Liver (tissue), 9 donors: ENCODE data around the gene SF1. TPM values are rescaled to one million over a fixed set of nuclear protein-coding genes. Genes with fewer than 3 reads are reported as not detected.

Experiments used
- DNase-seq: peaks from one replicate; pipeline ENCODE4 v3.0.0-alpha.2; 2017; ENCODE audit warnings: low spot score
- H3K27ac ChIP-seq, 2 donors: one replicate each; pipeline ENCODE4 v1.7.0; 2013; ENCODE audit warnings: inconsistent platforms in 2 of 2, low read length in 2 of 2, control low read depth in 1 of 2, low read depth in 1 of 2, mild to moderate bottlenecking in 1 of 2
- H3K27me3 ChIP-seq, 4 donors: one replicate each; pipeline versions ENCODE4 v1.6.1 to v1.7.0; 2013; ENCODE audit warnings: low read length in 3 of 4, inconsistent platforms in 1 of 4, mild to moderate bottlenecking in 1 of 4, moderate library complexity in 1 of 4; ENCODE audit not compliant: control insufficient read depth in 4 of 4, insufficient read depth in 4 of 4
- H3K36me3 ChIP-seq, 4 donors: one replicate each; pipeline versions ENCODE4 v1.6.1 to v1.7.0; 2013; ENCODE audit warnings: low read length in 3 of 4, mild to moderate bottlenecking in 3 of 4, low read depth in 1 of 4, moderate library complexity in 1 of 4; ENCODE audit not compliant: control insufficient read depth in 4 of 4, insufficient read depth in 3 of 4
- H3K4me1 ChIP-seq, 4 donors: one replicate each; pipeline versions ENCODE4 v1.6.1 to v1.7.0; 2013; ENCODE audit warnings: low read length in 3 of 4, mild to moderate bottlenecking in 3 of 4, moderate library complexity in 1 of 4; ENCODE audit not compliant: control insufficient read depth in 4 of 4, insufficient read depth in 4 of 4
- H3K4me3 ChIP-seq, 3 donors: one replicate each; pipeline versions ENCODE4 v1.6.1 to v1.7.0; 2013; ENCODE audit warnings: low read length in 3 of 3, control low read depth in 1 of 3, low read depth in 1 of 3, mild to moderate bottlenecking in 1 of 3
- H3K9ac ChIP-seq, 2 donors: one replicate each; pipeline ENCODE4 v1.7.0; 2013; ENCODE audit warnings: low read length in 2 of 2, mild to moderate bottlenecking in 2 of 2, moderate library complexity in 2 of 2, control low read depth in 1 of 2, low read depth in 1 of 2
- H3K9me3 ChIP-seq, 4 donors: one replicate each; pipeline versions ENCODE4 v1.6.1 to v1.7.0; 2013; ENCODE audit warnings: low read length in 3 of 4; ENCODE audit not compliant: control insufficient read depth in 4 of 4
- GABPA ChIP-seq, 2 donors: IDR thresholded peaks in 1 of 2; conservative IDR thresholded peaks in 1 of 2; 2 replicates each; pipeline ENCODE4 v1.6.1; 2016; ENCODE audit warnings: antibody characterized with exemption in 2 of 2, mild to moderate bottlenecking in 1 of 2, moderate library complexity in 1 of 2
- RAD21 ChIP-seq, 2 donors: IDR thresholded peaks; 2 replicates each; pipeline ENCODE4 v1.6.1; 2016; ENCODE audit warnings: antibody characterized with exemption in 2 of 2, mild to moderate bottlenecking in 2 of 2
- RXRA ChIP-seq, 2 donors: IDR thresholded peaks; 2 replicates each; pipeline ENCODE4 v1.6.1; 2017 to 2018; ENCODE audit warnings: antibody characterized with exemption in 2 of 2, mild to moderate bottlenecking in 1 of 2
- TAF1 ChIP-seq: conservative IDR thresholded peaks from 2 replicates; pipeline ENCODE4 v1.6.1; 2016; ENCODE audit warnings: antibody characterized with exemption, mild to moderate bottlenecking
- YY1 ChIP-seq: IDR thresholded peaks from 2 replicates; pipeline ENCODE4 v1.6.1; 2016; ENCODE audit warnings: antibody characterized with exemption, mild to moderate bottlenecking
- WGBS: extraction: QIAGEN DNeasy Blood & Tissue Kit; methylation state at CpG from one replicate; pipeline ENCODE4 v1.1.7; 2013; 5-methylcytosine and 5-hydroxymethylcytosine counted together
- polyA plus RNA-seq, 2 donors: library from polyadenylated mRNA; stranded (reverse) in 1 of 2; unstranded in 1 of 2; fragments of 200-250 nt in 1 of 2; fragments of >200 nt in 1 of 2; fragmentation: Nextera tagmentation in 1 of 2; extraction: Ambion mirVana in 1 of 2; gene quantifications; one replicate each; pipeline versions ENCODE4 v1.2.1 to v1.2.3, GENCODE V29; 2013 to 2015
- total RNA-seq, 2 donors: library from RNA; depleted of rRNA; stranded (reverse); fragments of >200 nt; gene quantifications; one replicate each; pipeline ENCODE4 v1.2.3, GENCODE V29; 2014
- TF ChIP-seq, protein P1 (sequence below): IDR thresholded peaks from 2 replicates; pipeline ENCODE4 v1.6.1; 2016; ENCODE audit warnings: antibody characterized with exemption
- TF ChIP-seq, protein P2 (sequence below): IDR thresholded peaks from 2 replicates; pipeline ENCODE4 v1.6.1; 2016; ENCODE audit warnings: antibody characterized with exemption
- TF ChIP-seq, protein P3 (sequence below): fragments of 150-350 bp; IDR thresholded peaks from 2 replicates; pipeline ENCODE4 v1.5.1; 2017; ENCODE audit warnings: improper control_type of control experiment, low read depth, low read length; ENCODE audit not compliant: missing input control
- donor health status: healthy.
- donor health status: healthy.
- donor health status: healthy.
- donor health status: healthy.
- donor health status: healthy.

SF1 gene
- total and polyA plus RNA-seq, 4 donors: 44.9 to 135 (median 50.1) TPM

DNA sequence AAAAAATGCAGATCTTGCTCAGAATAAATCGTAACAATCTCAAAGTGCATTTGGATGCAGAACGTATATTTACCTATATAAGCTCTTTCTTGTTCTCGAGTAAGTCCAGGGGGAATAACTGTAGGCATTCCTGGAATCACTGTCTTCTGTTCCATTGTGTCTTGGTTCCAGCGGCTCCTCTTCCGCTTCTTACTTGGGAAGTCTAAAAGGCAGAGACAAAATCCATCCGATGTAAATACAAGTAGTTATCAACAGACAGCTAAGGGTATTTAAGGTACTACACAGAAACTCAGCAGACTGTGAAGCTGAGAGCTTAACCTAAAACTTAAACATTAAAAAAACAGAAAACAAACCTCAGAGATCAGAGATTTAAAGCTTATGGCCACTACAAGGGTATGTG is 1.9 kb downstream of the SF1 start:
- peaks cover 3 to 37% (median 20%) of the 10 kb centered on the region in 4 donors for H3K4me1 ChIP-seq
- H3K36me3 ChIP-seq: peaks cover 13 to 48% (median 40%) of the 10 kb centered on the region in 4 donors
- no peaks in the 10 kb centered on the region for H3K9me3 ChIP-seq
- 73% methylated on average over 6 of the region's 6 CpGs for WGBS
- TF ChIP-seq, protein P1, sequence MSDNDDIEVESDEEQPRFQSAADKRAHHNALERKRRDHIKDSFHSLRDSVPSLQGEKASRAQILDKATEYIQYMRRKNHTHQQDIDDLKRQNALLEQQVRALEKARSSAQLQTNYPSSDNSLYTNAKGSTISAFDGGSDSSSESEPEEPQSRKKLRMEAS: no peak
- no peaks in the 10 kb centered on the region for H3K27me3 ChIP-seq
- H3K9ac ChIP-seq: no peak overlapping the region
- H3K4me3 ChIP-seq: peak overlapping the region in 2 of 3 donors; percentile 93 to 100
- H3K27ac ChIP-seq: no peak overlapping the region
- no peak for DNase-seq

DNA sequence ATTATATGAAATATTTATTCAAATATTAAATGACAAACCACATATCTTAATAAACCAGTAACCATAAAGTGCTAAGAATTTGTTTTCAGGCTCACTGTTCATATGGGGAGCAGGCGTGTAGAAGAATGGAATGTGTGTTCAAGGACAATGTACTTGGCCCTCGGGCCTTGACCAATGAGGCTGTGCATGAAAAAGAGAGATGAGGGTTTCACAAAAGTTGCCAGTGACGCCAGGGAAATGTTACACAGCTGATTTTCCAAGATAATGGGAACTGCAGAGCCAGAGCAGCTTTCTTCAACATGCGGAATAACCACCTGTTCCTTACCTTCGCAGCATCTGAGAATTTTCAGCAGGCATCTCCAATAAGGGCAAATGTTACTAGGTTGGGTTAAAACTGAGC is 4.2 kb downstream of the SF1 start:
- H3K4me3 ChIP-seq: no peak overlapping the region
- H3K27ac ChIP-seq: no peak overlapping the region
- no peak overlapping the region for H3K9ac ChIP-seq
- WGBS: 84% methylated on average over 5 of the region's 5 CpGs
- peaks cover 22 to 70% (median 63%) of the 10 kb centered on the region in 4 donors for H3K36me3 ChIP-seq
- no peaks in the 10 kb centered on the region for H3K27me3 ChIP-seq
- peaks cover 3 to 33% (median 20%) of the 10 kb centered on the region in 4 donors for H3K4me1 ChIP-seq
- no peaks in the 10 kb centered on the region for H3K9me3 ChIP-seq
- TF ChIP-seq RXRA (IDR thresholded peaks at IDR 0.05) (no peak), GABPA (IDR thresholded peaks at IDR 0.05 in 1 of 2, conservative IDR thresholded peaks at IDR 0.05 in 1 of 2) (no peak), TAF1 (no peak)
- DNase-seq: no peak

DNA sequence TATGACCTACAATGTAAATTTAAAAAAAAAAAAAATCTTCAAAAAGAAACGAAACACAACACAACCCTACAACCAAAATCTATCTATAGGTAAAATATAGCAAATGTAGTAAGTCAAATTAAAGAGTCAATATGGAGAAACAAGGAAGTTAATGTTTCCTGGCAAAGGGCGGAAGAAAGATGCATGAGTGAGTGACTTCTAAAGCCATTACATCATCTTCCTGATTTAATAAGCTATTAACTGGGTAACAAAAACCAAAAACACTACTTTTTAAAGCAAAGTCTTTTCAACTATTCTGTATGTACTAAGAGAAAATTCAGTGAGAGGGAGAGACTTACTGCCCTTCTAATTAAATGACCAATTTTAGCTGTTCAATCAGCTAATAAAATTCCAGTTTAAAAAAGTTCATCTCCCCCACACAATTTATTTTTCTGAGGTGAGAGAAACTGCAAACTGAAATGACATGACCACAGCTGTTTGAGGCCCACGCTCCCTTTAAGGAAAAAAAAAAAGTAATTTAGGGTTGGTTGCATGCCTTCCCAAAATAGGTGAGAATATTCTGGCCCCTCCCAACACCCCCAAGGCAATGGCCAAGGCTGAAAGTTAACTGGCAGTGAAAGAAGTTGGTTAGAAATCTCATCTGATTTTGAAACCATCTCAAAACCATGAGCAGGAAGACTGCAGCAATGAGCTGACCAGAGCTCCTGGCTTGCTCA is 5.9 kb downstream of the SF1 start:
- Histone ChIP-seq H3K27ac (peak overlapping the region in 1 of 2 donors; percentile 8), H3K4me3 (no peak overlapping the region), H3K27me3 (no peaks in the 10 kb centered on the region), H3K9ac (no peak overlapping the region), H3K9me3 (no peaks in the 10 kb centered on the region), H3K4me1 (peaks cover 3 to 33% (median 20%) of the 10 kb centered on the region in 4 donors), H3K36me3 (peaks cover 35 to 87% (median 80%) of the 10 kb centered on the region in 4 donors)
- 73% methylated on average over 3 of the region's 3 CpGs for WGBS
- no peak for DNase-seq
- TF ChIP-seq, protein P2, sequence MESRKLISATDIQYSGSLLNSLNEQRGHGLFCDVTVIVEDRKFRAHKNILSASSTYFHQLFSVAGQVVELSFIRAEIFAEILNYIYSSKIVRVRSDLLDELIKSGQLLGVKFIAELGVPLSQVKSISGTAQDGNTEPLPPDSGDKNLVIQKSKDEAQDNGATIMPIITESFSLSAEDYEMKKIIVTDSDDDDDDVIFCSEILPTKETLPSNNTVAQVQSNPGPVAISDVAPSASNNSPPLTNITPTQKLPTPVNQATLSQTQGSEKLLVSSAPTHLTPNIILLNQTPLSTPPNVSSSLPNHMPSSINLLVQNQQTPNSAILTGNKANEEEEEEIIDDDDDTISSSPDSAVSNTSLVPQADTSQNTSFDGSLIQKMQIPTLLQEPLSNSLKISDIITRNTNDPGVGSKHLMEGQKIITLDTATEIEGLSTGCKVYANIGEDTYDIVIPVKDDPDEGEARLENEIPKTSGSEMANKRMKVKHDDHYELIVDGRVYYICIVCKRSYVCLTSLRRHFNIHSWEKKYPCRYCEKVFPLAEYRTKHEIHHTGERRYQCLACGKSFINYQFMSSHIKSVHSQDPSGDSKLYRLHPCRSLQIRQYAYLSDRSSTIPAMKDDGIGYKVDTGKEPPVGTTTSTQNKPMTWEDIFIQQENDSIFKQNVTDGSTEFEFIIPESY: no peak
- TF ChIP-seq RAD21 (IDR thresholded peaks at IDR 0.05): no peak
- TF ChIP-seq, protein P3, sequence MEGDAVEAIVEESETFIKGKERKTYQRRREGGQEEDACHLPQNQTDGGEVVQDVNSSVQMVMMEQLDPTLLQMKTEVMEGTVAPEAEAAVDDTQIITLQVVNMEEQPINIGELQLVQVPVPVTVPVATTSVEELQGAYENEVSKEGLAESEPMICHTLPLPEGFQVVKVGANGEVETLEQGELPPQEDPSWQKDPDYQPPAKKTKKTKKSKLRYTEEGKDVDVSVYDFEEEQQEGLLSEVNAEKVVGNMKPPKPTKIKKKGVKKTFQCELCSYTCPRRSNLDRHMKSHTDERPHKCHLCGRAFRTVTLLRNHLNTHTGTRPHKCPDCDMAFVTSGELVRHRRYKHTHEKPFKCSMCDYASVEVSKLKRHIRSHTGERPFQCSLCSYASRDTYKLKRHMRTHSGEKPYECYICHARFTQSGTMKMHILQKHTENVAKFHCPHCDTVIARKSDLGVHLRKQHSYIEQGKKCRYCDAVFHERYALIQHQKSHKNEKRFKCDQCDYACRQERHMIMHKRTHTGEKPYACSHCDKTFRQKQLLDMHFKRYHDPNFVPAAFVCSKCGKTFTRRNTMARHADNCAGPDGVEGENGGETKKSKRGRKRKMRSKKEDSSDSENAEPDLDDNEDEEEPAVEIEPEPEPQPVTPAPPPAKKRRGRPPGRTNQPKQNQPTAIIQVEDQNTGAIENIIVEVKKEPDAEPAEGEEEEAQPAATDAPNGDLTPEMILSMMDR: no peak
- TF ChIP-seq YY1: no peak
